Lower leg skin (tissue), 4 donors: ENCODE measurements around the gene KRT78. TPM values are rescaled to one million over a fixed set of nuclear protein-coding genes. Genes with fewer than 3 reads are reported as not detected.
A peak's percentile ranks its signal among the peaks of the same experiment; 100 is the strongest.

Experiments
- DNase-seq, 2 donors: peaks; one replicate each; pipeline ENCODE4 v3.0.0-alpha.2; 2019; ENCODE audit warnings: low spot score in 2 of 2
- H3K4me3 ChIP-seq: fragments of 200-600 bp; sonication (generic); 2 replicates; pipeline ENCODE4 v1.5.1; 2017; ENCODE audit warnings: mild to moderate bottlenecking, low read depth; ENCODE audit not compliant: poor library complexity, severe bottlenecking
- POLR2A ChIP-seq, 2 donors: fragments of 450-650 bp; IDR thresholded peaks; one replicate each; pipeline ENCODE4 v1.6.1; 2016 to 2017; ENCODE audit warnings: antibody characterized with exemption in 2 of 2, mild to moderate bottlenecking in 1 of 2, moderate library complexity in 1 of 2
- WGBS, 2 donors: methylation state at CpG; one replicate each; pipeline ENCODE4 v1.1.5; 2018; 5-methylcytosine and 5-hydroxymethylcytosine counted together
- intact Hi-C: fragments of 100-400 bp; cut with DNase I; formaldehyde crosslinking; loops from one replicate; pipeline ENCODE4 v1.15.0; 2023; ENCODE audit warnings: low total_unique reads
- total RNA-seq, 4 donors: library from RNA; depleted of rRNA; stranded (reverse); fragments of >200 nt; gene quantifications; one replicate each; pipeline ENCODE4 v1.1.0, GENCODE V29; 2016
- TF ChIP-seq, protein P1 (sequence below), 3 donors: fragments of 450-650 bp; IDR thresholded peaks; one replicate each; pipeline ENCODE4 v1.5.1; 2016; ENCODE audit warnings: antibody characterized with exemption in 3 of 3, mild to moderate bottlenecking in 3 of 3, moderate library complexity in 2 of 3

KRT78 gene
- total RNA-seq, 4 donors from 2014 or later, result 114 to 250 (median 183) TPM

DNA sequence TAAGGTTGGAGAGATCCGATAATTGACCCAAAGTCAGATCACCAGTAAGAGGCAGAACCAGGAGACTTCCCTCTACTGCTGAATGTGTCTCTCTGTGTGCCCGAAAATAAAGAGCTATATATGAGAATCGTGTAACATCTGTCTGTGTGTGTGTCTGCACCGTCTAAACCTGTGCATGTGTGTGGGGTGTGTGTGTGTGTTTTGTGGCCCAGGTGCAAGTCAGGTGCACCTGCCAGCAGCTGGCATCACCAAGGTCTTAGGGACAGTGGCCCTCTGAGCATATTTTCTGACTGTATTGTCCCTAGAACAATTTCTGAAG lies 24.7 kb upstream of the KRT78 start:
- TF ChIP-seq POLR2A (IDR thresholded peaks at IDR 0.05), result no peak
- TF ChIP-seq, protein P1, sequence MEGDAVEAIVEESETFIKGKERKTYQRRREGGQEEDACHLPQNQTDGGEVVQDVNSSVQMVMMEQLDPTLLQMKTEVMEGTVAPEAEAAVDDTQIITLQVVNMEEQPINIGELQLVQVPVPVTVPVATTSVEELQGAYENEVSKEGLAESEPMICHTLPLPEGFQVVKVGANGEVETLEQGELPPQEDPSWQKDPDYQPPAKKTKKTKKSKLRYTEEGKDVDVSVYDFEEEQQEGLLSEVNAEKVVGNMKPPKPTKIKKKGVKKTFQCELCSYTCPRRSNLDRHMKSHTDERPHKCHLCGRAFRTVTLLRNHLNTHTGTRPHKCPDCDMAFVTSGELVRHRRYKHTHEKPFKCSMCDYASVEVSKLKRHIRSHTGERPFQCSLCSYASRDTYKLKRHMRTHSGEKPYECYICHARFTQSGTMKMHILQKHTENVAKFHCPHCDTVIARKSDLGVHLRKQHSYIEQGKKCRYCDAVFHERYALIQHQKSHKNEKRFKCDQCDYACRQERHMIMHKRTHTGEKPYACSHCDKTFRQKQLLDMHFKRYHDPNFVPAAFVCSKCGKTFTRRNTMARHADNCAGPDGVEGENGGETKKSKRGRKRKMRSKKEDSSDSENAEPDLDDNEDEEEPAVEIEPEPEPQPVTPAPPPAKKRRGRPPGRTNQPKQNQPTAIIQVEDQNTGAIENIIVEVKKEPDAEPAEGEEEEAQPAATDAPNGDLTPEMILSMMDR (IDR thresholded peaks at IDR 0.05), result no peak
- WGBS, 2 donors, result 31 to 43% methylated on average over 4 of the region's 4 CpGs
- DNase-seq, result no peak
- H3K4me3 ChIP-seq, result no peak overlapping the region
- intact Hi-C loops, result no loop called here

DNA sequence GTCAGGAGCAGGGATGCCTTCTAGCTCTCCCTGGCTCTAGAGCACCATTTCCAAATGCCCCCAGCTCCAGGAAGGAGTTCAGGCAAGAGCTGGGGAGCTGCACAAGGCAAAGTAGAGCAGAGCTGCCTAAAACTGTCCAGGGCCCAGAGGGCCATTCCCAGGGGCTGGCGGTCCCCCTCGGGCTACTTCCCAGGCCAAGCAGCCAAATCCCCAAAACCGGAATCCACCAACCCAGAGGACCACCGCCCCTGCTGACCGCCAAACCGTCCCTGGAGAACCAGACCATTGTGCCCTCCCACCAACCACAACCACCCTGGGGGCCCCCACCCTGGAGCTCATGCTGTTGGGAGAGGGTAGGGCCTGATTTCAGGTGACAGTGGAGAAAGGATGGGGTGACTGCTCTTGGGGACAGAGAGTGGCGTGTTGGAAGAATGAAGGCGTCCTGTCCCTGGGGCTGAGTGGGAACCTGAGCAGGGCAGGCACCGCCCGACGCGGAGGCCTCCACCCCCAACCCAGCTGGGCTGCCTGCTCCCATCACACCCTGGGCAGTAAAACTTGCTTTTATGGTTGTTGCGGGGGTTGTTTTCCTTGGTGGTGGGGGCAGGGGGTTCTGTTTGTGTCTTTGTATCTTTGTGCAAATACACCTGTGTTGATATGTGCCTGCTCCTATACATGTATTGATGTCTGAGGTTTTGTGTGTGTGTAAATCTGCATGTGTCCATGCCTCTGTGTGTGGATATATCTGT lies 24.0 kb upstream of the KRT78 start:
- H3K4me3 ChIP-seq, result no peak overlapping the region
- TF ChIP-seq, protein P1 (IDR thresholded peaks at IDR 0.05), result no peak
- TF ChIP-seq POLR2A (IDR thresholded peaks at IDR 0.05), result no peak
- WGBS, 2 donors, result 45 to 67% methylated on average over 13 of the region's 13 CpGs
- DNase-seq, result no peak
- intact Hi-C loops, result no loop called here

DNA sequence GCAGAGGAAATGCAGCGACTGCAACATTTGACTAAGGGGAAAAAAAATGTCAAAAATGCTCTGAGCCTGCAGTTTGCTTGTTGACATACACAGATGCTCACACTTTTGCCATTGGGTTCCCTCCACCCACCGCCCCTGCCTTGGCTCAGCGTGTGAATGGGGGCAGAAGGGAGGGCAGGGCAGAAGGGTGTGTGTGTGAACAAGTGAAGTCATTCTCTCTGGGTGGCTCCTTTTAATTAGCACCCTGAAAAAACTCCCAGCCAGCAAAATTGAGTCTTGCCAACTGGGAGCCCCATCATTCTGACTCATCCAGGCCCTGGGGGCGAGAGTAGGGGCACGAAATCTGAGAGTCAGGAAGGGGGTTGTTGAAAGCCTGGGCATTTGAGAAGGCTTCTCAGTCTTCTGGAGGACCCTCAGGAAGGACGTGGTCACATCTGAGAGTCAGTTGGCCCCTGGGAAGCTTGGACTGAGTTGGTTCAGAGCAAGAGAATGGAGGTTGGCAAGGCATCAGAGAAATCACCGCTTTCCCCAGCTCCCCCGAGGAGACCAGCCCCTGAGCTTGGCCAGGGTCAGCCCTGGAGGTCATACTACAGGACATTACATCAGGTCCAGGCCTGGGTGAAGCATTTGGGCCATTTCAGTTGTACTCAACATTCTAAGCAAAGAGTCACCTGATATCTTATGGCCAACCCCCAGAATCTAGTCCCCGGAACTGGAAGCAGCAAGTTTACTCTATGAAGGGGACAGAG lies 22.7 kb upstream of the KRT78 start:
- 19 to 20% methylated on average over 9 of the region's 9 CpGs for WGBS, 2 donors
- no peak for TF ChIP-seq POLR2A (IDR thresholded peaks at IDR 0.05)
- H3K4me3 ChIP-seq, result no peak overlapping the region
- intact Hi-C loops, result no loop called here
- DNase-seq, result peak in 1 of 2 donors; percentile 83

DNA sequence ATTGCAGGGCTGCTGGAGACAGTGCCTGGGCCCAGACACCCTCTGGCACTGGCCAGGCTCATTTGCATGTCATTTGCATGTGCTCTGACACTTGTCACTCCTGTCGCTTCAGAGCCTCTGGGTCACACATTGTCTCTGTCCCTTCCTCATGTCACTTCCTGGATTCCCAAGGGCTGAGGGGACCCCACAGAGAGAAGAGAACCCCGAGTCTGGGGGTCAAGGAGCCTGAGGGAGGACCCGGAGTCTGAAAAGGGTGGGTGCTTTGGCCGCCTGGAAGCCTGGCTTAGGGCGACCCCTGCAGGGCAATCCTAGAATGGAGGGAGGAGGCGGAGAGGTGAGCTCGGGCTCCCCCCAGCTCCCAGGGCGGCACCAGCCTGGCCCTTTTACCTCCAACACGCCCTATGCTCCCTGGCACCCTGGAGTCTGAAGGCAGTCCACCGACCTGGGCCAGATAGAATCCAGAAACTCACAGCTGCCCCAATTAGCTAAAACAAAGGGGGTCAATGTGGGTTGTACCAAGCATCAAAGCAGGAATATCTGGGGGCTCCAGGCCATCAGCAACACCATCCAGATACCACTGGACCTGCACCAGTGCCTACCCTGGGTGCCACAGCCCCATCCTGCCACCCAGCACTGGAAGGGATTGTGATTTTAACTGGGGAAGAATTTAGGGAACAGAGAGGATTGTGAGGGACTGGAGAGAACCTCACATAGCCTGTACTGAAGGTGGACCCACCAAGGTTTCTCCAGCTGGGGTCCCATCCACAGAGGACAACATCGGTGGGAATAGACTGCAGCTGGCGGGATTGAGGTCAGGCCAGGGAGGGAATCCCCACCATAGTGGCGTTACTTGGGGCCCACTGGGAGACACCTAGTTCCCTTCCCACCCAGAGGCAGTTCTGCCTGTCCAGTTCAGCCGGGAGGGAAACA lies 21.8 kb upstream of the KRT78 start:
- peak; percentile 69 to 95 for DNase-seq
- no peak overlapping the region for H3K4me3 ChIP-seq
- TF ChIP-seq POLR2A (IDR thresholded peaks at IDR 0.05), result no peak
- TF ChIP-seq, protein P1 (IDR thresholded peaks at IDR 0.05), result peak in 1 of 3 donors; percentile 48
- intact Hi-C loops, result no loop called here
- WGBS, 2 donors, result 19 to 33% methylated on average over 8 to 14 of the region's 14 CpGs

DNA sequence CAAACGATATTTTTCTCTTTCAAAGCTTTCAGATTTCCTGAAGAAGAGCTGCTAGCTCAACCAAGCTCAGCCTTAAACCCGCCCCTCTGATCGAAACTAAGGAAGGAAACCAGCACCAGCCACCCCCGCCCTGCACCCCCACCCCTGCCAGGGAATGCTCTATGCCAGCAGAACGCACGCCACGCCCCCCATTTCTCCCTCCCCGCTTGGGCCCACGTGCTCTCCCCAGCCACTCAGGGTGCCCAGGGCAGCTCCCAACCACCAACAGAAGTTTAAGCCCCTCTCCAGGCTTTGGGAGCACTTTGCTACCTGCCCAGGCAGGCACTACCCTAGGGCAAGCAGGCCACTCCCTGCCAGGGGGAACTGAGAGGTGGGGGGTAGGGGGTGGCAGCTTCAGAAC lies 18.8 kb upstream of the KRT78 start:
- WGBS, 2 donors, result 3 to 15% methylated on average over 8 to 9 of the region's 9 CpGs
- intact Hi-C loops, result loop anchor here (5.0 to 10.0 kb wide), 2 partner anchors 183 to 290 kb away; partner anchors contain the start of gene KRT1
- H3K4me3 ChIP-seq, result no peak overlapping the region
- TF ChIP-seq POLR2A (IDR thresholded peaks at IDR 0.05), result no peak
- TF ChIP-seq, protein P1 (IDR thresholded peaks at IDR 0.05), result no peak
- peak; percentile 87 to 96 for DNase-seq
